AML-193 (cell line): ENCODE data around the gene ZNF408.
"Not testable (repeated sequence)": the region's sequence is repeated elsewhere in the genome, so short reads cannot be mapped to it uniquely, and the experiment has no call there.

Experiments
- DNase-seq, 2 experiments: peaks; one replicate each; lab custom pipeline; 2025; lab: John Stamatoyannopoulos, UW

The ZNF408 gene

DNA sequence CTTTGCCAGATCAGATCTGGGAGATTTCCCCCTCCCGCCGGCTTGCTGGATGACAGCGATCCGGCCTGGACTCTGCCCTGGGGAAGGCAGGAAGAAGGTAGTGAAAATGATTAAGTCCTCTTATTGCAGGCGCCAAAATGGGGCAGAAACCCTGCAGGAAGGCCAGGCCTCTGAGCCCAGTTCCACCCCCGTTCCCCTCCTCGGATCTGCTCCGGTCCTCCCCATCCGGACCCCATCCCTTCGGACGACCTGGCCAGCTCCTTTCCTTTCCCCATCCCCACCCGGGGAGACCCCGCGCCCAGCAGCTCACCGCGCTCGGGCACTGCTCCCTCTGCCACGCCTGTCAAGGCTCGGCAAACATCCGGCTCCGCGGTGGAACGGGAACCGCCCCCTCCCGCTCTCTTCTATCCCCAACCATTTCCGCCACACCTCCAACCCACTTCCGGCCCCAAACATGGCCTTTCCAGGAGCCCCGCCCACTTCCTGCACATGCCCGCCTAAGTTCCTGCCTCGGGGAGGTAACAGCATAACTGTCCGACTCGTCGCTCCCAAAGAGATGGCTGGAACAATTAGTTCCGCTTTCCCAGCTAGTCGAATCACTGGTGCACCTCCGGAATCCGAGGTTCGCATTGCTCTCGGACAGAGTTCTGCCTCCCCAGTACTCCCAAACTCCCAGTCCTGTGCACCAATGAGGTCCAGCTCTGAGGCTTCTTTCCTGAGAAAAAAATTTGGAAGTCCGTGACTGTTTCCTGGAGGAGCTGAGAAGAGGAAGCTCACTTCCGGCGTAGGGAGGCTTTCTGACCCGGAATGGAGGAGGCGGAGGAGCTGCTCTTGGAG, at the start of gene ZNF408, which contains the start of gene ARHGAP1:
Gene ZNF408, plus strand, starts transcription at position 791 of the 837 bp plus-strand sequence. Its CDS starts 17 bp downstream, at position 808.
Gene ARHGAP1, minus strand, starts transcription at position 379 of the 837 bp plus-strand sequence. CDS start 4,512 bp downstream, outside the sequence.
- peak; percentile 96 to 97 for DNase-seq

DNA sequence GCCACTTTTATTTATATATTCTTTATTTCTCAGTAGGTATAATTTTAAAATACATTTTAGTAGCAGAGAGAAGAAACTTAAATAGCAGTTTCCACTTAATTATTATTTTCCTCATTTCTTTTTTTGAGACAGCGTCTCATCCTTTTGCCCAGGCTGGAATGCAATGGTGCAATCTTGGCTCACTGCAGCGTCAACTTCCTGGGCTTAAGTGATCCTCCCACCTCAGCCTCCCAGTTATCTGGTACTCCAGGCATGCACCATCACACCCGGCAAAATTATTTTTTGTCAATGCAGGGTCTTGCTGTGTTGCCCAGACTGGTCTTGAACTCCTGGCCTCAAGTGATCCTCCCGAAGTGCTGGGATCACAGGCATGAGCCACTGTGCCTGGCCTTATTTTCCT, 45.2 kb upstream of the ZNF408 start:
- no peak for DNase-seq

DNA sequence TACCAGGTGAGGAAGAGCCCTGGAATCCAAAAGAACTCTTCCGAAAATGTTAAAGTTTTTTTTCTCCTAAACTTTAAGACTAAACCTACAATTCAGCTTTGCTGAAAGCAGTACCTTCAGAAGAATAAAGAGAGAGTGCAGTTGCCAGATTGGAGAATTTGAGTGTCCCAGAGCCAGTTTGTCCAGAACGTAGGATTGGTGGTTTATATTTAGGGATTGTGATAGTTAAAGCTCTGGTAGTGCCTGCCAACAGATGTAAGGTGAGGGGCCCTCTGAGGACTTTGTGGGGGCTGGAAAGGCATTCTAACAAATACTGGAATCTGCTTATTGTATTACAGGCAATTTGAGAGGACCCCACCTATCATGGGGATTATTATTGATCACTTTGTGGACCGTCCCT, 43.6 kb upstream of the ZNF408 start:
- DNase-seq: no peak

DNA sequence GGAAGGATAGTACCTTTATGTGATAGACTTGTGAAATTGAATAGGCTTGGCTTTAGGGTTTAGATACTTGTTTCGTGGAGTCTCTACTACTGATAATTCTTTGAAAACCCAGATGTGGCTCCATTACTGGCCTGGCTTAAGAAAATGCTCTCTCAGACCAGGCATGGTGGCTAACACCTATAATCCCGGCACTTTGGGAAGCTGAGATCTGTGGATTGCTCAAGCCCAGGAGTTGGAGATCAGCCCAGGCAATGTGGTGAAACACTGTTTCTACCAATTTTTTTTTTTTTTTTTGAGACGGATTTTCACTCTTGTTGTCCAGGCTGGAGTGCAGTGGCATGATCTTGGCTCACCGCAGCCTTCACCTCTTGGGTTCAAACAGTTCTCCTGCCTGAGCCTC, 42.6 kb upstream of the ZNF408 start:
- no peak for DNase-seq

DNA sequence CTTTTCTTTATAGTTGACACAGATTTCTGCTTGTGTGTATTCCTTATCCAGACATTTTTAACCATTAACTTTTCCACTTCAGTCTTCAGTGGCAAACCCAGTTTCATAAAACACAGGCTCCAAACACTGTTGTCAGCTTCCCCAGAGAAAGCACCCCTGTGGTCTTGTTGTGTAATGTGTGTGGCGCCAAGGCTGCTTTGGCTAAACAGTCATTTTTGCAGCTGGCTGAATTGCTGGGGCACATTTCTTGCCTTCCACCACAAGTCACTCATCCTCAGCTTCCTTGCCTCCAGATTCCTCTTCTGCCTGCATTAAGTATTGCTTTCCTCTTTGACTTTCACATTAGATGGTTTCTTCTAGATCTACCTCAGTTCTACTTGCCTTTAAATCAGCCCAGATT, 40.9 kb upstream of the ZNF408 start:
- DNase-seq: peak; percentile 89 to 93

DNA sequence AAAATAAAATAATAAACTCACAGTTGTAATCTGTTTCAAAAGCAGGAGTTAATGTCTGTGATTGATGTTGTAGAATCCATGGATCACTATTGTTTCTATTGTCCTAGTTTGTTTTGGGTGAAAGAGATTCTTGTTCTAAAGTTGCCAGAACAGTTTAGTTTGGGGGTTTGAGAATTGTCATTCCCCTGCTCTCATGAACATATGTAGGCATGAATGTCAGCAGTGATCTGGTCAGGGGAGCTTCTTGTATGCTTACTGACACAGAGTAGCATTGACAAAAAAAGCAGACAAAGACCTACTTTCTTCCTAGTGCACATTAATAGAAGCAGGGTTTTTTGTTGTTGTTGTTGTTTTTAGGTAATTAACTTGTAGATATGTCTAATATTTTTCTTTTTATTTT, 39.0 kb upstream of the ZNF408 start:
- no peak for DNase-seq

DNA sequence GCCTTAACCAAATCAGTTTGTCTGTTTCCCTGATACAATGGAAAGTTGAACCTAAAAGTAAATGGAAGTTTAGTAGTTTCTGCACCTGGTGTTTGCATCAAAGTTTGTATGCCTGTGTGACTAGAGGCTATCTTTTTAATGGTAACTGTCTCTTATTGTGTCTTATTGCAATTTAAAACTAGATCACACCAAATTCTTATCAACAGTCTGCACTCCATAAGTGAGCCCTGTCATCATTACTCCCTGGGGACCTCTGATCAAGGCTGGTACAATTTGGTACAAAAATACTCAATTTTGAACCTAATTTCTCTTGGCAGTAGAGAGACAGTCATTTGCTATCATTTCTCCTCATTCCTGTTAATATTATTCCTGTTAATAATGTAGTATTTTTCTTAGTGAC, 38.5 kb upstream of the ZNF408 start:
- DNase-seq: no peak

DNA sequence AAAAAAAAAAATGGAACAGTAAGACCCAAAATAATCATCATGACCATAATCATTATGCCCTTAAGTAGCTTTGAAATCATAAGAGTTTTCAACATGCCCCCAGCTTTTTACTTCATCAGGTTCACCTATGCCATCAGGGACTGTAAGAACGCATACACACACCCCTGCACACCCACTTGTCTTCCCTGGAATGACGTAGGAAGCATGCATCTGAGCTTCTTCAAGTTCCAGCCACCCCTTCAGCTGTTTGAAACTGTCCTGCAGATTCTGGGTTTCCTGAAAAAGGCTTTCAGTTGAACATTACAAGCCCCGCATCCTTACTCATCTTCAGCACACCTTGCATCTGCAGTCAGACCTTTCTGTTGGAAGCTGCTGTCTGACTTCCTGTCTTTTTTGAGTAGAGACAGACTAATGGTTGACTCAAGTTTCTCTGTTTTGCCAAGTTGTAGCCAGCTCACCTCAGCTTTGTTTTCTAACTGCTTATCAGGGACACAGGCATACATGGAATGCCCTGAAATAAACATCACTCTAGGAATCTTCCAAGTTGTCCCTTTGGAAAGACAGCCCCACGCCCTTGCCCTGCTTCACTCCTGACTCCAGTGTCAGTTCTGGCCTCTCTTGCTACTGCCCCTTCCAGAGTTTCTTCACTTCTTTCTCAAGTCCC, 37.4 kb upstream of the ZNF408 start:
- DNase-seq: no peak

DNA sequence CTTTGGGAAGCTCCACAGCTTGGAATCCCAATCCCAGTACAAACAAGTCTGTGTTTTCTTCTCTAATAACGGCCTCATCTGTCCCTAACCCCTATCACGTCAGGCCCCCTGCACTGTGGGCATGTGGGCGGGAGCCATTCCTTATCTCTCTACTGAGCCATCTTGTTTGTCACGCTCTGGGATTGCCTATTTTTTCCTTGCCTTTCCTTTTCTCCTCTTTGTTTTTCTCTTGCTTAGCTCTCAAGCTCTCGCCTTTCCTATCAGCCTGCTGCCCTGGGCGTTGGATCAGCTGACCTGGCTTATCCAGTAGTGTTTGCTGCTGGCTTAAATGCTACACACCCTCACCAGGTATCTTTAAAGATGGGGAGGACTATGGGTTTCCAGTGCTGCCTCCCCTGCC, 36.2 kb upstream of the ZNF408 start:
- no peak for DNase-seq

DNA sequence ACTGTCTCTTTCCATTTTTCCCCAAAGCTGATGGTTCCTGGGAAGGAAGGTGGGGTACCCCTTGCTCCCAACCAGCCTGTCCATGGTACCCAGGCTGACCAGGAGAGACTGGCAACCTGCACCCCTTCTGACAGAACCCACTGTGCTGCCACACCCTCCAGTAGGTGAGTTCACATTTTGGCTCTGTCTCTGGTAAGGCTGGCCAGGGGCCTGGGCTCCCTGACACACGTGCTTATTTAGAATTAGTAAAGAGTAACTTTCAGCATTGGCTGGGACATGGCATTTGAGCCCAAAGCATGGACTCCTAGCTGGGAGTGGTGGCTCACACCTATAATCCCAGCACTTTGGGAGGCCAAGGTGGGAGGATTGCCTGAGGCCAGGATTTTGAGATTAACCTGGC, 35.5 kb upstream of the ZNF408 start:
- no peak for DNase-seq

DNA sequence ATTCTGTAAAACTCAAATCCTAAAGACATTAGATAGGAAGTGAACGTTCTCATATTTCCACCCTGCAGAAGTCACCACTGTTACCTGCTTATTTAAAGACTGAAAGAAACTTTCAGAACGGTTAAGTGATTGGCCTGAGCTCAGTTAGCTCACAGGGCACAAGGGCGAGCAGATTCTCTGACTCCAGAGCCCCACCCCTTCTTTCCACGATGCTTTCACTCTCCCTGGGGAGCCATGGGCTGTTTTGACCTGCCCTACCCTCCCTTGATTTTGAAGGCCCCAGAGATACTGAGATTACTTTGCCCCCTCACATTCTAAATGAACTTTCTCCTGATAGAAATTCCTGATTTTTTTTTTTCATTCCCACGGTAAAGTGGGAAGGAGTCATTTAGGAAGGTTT, 34.3 kb upstream of the ZNF408 start:
- DNase-seq: no peak

DNA sequence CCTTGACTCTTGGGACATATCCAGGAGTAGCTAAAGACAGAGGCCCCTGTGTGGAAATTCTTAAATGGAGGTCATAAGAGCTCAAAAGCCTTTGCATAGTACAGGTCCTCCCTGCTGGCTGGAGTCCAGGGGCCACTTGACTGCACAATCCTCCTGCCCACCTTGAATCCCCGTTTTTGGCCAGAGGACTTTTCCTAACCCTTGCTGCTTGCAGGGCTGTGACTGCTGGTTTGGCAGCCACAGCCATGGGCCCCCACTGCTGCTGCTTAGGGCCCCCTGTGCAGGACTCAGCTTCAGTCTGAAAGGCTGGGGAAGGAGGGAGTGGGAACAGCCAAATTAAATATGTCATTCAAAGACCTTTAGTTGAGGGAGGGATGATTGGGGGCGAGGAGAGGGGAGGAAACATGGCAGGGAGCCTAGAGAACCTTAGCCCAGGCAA, 33.8 kb upstream of the ZNF408 start:
- DNase-seq: no peak

DNA sequence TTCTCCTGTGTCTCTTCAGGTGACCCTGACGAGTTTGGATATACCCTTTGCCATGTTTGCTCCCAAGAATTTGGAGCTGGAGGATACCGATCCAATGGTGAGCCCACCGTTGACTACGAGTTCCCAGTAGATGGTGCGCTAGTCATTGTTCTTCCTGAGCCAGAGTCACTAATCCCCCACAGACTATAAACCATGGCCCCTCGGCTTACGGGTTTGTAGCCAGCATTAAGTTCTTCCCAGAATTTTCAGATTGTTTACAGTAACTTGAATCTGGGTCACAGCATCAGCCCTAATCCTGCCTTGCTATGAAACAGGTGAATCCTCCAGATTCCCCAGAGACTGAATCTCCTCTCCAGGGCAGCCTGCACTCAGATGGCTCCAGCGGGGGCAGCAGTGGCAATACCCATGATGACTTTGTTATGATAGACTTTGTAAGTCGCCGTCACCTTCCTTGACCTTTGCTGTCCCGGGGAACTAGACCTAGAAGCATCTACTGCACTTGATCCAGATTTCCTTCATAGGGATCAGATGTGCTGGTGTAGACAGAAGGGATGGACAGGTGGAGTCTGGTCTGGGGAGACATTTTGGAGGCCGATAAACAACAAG, 32.2 kb upstream of the ZNF408 start:
- no peak for DNase-seq

DNA sequence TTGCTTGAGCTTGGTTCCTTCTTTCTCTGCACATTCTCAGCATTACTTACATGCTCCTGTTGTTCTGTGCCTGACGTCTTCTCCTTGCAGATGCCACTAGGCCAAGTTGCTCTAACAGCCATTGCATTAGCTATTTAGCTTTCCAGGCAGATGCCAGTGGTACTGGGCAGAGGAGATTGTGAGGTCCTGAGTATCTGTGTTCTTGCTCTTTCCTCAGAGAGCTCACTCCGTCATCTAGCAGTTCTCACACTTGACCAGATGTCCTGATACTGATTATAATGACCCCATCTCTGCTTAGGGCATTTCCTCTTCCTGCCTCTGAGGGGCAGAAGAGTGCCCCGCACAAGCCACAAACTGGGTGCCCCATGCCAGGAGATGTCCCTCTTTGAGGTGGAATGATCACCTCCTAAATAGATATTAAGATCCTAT, 31.1 kb upstream of the ZNF408 start:
- peak; percentile 40 to 66 for DNase-seq

DNA sequence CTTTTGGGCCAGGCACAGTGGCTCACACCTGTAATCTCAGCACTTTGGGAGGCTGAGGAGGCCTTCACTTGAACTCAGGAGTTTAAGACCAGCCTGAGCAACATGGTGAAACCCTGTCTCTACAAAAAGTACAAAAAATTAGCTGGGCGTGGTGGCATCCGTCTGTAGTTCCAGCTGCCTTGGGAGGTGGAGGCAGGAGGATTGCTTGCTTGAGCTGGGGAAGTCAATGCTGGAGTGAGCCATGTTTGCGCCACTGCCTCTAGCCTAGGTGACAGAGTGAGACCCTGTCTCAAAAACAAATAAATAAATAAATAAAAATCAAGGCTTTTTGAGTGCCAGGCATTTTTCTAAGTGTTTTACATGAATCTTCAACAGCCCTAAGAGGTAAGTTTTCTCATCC, 30.3 kb upstream of the ZNF408 start:
- DNase-seq: not testable (repeated sequence)

DNA sequence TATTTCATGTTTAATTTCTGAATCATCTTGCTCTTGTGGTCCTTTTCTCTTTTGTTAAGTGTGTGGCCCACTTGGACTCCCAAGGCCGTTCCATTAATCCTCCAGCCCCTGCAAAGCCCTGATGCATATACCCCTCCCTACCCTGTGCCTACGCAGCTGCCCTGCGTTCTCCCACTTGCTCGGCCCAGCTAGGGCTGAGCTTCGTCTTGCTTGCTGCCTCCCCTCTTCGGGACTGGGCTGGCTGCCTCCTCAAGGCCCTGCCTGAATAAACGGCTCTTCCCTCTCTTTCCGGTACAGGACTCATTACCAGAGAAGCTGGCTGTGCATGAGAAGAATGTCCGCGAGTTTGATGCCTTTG, 28.9 kb upstream of the ZNF408 start:
- no peak for DNase-seq

DNA sequence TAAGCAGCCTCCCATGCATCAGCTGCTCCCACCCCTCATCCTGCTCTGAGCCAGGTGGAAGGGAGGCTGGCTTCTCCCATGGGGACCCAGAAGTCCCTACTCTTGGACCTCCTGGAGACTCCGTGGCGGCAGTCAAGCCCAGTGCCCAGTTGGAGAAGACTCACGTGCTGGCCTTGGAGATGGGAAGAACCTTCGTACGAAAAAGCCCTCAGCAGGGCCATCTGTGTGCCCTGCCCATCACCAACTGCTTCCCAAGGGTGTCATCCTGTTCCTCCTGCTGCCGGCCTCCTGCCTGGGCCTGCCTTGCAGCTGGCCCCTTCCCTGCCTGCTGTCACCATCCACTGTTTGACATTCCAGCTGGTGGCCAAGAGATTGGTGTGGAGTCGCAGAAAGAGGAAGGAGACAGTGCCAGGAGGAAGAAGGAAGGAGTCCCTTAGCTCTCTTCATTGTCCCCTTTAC, 28.4 kb upstream of the ZNF408 start:
- DNase-seq: peak in 1 of 2 experiments; percentile 23

DNA sequence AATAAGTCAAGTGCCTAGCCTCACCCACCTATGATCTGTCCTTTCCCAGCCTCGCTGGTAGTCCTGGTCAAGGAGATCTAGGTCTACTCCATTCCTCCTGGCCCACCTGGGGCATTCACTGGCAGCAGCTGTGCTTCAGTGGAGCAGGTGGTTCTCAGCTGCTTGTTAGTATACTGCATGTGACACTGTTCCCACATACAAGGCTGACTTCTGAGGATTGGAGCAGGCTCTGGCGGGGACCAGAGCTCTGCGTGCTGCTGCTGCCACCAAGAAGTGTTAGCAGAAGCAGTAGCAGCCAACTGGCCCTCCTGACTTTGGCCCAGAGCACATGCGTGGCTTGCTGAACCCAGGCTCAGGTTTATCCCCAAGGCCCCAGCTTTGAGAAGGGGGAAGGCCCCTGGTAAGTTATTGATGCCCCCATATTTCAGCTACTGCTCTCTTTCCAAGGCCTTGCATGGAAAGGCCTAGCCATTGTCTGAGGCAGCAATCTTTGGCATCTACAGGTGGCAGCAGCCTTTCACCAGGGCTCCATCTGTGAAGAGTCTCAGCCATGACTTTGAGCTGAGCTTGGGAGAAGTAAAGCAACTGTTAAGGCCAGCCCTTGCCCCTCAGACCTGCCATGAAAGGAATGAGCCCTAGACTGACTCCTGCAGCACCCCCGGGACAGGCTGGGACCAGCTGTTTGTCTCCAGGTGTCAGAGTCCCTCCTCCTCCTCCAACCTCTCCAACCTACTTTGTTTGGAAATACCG, 26.9 kb upstream of the ZNF408 start:
- no peak for DNase-seq

DNA sequence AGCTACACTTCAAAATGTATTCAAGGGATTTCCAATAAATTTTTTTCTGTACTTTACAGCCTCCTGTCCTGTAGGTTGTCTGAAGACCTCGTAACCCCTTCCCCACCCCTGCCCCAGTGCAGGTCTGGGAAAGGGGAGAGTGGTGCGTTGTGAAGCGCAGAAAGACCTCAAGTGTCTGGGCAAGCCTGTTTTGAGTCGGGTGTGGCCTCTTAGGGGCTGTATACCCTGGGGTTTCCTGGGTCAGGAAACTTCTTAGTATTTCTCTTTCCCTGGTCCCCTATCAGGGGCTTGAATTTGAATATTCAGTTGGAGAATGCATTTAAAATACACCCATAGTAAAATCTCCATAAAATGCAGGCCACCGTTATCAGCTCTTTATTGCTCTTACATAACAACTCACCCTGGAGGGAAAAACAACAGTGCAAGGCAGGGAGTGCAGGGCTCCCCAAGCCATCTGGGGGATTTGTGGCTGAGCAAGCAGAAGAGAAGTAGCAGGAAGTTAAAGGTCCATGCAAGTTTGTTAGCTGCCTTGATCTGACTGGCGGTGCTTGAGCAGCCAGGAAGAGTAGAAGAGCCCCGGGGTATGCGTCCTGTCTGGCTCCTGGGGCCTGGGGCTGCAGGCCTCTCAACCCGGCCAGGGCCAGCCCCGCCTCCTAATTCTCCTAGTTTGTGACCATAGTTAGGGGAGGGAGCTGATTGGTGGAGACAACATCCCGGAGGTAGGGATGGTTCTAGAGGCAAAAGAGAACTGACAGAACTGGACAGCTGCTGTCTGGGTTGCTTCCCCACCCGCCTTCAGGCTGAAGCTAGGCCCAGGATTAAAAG, 26.2 kb upstream of the ZNF408 start:
- DNase-seq: peak; percentile 85 to 86

DNA sequence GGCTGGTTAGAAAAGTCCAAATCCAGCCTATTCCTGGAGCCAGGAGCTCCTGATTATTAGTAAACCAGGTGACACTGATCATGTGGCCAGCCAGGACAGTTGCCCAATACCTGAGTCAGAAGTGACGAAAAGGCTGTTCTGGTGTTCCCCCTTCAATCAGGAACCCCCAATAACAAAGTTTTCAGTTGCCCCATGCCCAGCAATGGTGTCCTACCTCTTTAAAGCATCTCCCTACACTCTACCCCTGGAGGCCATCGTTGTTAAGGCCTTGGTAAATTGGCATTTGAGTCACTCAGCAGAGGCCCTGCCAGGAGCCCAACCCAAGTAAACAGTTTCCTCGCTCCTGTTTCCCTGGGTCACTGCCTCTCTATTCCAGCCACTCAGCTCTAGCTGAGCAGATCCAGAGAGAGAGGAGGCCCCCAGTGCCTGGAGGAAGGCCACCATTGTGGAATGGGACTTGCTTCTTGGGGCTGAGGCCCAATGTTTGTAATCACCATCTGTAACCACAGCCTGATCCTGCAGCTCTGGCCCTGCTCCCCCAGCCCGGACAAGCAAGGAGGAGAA, 25.5 kb upstream of the ZNF408 start:
- DNase-seq: peak in 1 of 2 experiments; percentile 41

DNA sequence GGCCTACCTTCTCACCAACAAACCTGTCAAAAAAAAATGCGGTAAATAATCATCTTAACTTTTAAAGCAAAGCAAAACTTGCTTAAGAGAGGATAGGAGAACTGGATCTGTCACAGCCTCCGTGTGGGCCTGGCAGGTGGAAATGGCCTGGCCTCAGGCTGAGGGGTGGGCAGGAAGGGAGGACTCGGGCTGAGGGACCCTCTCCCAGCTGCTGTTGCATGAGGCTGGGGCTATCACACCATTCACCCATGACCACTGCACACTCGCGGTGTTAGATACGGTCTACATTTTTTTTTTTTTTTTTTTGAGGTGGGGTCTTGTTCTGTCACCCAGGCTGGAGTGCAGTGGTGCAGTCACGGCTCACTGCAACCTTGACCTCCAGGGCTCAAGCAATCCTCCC, 24.9 kb upstream of the ZNF408 start:
- DNase-seq: no peak
